HG03060 (cell line): ENCODE measurements around the gene RAP1GAP2.
"Not testable (repeated sequence)": the region's sequence is repeated elsewhere in the genome, so short reads cannot be mapped to it uniquely, and the experiment has no call there.

Experiments used
- ATAC-seq: cut with Tn5 transposase; IDR thresholded peaks from one replicate; pipeline ENCODE4 v1.9.1; 2021; ENCODE audit warnings: low read depth, moderate number of reproducible peaks; ENCODE audit not compliant: unreplicated experiment

RAP1GAP2 gene

DNA sequence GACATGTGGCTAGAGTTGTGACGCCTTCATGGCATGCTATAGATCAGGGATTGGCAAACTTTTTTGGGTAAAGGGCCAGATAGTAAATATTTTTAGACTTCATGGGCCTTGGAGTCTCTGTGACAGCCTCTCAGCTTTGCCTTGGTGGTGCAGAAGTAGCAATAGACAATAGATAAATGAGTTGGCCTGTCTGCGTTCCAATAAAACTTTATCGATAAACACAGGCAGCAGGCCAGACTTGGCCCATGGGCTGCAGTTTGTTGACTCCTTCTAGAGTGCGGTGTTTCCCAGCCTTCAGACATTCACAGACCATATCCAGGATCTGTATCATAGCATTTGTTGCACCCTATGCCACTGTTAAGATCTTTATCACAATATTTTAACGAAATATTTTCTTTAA, 190.7 kb downstream of the RAP1GAP2 start:
- ATAC-seq = no peak

DNA sequence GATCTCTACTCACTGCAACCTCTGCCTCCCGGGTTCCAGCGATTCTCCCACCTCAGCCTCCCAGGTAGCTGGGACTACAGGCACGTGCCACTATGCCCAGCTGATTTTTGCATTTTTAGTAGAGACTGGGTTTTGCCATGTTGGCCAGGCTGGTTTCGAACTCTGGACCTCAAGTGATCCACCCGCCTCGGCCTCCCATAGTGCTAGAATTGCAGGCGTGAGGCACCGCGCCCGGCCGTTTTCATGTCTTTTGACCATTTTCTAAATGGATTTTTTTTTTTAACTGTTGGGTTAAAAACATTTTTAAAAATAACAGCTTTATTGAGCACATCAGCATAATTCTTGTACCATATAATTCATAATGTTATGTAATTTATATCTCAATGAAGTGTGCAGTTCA, 193.2 kb downstream of the RAP1GAP2 start:
- not testable (repeated sequence) for ATAC-seq

DNA sequence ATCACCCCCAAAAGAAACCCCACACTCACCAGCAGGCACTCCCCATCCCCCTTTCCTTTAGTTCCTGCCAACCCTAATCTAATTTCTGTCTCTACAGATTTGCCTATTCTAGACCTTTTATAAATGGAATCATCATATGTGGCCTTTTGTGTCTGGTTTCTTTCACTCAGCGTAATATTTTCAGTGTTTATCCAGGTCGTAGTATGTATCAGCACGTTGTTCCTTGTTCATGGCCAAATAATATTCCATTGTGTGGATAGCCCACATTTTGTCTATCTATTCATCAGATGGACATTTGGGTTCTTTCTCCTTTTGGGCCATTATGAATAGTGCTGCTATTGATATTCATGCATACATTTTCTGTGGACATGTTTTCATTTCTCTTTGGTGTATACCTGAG, 193.6 kb downstream of the RAP1GAP2 start:
- ATAC-seq = no peak

DNA sequence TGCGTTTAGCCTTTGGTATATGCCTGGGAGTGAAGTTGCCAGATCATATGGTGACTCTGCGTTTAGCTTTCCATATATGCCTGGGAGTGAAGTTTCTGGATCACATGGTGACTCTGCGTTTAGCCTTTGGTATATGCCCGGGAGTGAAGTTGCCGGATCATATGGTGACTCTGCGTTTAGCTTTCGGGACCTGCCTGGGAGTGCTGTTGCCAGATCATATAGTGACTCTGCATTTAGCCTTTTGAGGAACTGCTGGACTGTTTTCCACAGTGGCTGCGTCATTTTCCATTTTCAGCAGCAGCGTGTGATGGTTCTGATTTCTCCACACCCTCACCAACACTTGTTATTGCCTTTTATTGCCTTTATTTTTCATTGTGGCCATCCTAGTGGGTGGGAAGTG, 194.2 kb downstream of the RAP1GAP2 start:
- no peak for ATAC-seq

DNA sequence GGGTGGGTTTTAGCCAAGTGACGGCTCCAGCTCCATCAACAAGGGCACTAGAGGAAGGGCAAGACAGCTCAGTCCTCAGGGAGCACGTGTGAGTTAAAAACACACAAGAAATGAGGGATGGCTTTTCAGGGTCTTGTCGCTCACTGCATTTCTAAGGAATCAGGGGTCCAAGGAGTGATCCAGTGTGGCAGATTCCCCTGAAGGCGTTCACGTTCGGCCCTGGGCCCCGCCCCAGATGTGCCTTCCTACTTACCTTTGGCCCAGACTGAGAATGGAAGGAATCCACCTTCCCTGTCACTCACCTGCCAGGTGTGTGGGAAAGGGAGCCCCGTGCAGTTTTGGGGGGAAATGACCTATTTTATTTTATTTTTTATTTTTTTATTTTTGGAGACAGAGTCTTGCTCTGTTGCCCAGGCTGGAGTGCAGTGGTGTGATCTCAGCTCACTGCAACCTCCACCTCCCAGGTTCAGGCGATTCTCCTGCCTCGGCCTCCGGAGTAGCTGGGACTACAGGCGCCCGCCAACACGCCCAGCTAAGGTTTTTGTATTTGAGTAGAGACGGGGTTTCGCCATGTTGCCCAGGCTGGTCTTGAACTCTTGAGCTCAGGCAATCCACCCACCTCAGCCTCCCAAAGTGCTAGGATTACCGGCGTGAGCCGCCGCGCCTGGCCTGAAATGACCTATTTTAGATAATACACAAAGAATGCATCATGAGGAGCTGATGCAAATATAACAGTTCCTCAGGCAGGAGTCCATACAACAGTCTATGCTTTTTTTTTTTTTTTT, 195.3 kb downstream of the RAP1GAP2 start:
- ATAC-seq = not testable (repeated sequence)

DNA sequence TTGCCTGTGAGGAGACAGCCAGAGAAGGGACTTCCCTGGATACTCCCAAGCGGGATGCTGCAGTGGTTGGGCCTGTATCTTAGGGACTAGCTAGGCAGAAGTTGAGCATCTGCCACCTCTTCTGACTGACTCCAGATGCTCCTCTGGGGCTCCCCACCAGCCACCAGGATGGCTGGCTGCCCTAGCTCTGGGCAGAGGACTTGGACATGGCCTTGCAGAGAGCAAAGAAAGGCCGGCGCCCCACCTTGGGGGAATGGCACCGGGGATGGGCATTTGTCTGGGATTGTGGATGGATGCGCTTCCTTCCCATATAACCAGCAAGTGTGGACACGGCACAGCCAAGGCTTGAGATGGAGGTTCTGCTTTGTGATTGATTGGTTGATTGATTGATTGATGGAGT, 198.2 kb downstream of the RAP1GAP2 start:
- no peak for ATAC-seq

DNA sequence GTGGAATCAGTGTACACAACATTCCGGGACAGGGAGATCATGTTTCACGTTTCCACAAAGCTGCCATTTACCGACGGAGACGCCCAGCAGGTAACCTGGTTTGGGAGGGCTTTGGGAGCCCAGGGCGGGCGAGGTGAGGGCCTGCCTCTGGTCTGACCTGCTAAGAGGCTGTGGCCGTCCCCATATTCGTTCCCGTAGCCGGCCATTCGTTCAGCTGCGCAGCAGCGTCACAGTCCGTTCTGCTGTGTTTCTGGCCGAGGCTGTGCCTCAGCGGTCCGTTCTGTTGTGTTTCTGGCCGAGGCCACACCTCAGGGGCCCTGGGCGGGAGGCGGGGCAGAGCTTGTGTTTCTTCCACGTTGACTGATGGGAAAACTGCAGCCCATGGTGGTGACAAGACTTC, 199.1 kb downstream of the RAP1GAP2 start:
- no peak for ATAC-seq

DNA sequence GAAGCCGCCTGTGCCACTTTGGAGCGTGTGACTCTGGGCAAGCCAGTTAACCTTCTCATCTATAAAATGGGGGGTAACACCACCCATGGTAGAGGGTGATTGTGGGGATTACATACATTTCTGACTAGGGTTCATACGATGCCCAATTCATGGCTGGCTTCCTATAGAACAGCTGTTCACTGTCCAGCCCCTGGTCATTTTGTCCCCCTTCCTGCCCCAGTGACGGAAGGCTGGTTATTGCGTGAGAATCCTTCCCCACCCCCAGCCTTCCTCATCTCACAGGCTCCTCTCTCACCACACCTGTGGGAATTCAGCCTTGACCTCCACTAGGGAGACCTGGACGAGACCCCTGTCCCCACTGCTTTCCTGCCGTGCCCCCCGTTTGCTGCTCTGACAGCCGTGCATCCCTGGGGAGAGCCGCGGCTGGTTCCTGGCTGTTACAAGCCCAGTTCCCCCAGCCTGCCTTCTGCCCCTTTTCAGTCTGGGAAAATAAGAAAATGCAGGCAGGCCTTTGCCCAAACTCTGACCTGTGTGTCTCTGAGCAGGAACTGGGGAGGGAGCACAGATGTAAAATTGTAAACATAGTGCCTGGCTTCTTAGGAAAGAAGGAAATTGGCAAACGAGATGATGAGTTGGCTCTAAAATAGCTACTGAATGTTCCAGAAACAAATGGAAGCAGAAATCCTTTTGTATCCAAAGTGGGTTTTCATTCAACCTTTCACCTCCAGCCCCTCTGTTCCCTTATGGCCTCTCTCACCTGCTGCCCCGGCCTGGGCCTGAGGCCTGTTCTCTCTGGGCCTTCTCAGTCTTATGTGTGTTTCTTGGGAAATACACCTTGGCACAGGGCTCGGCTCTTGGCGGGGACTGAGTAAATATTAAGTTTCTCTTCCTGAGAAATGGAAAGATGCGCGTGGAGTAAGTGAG, 199.9 kb downstream of the RAP1GAP2 start:
- no peak for ATAC-seq

DNA sequence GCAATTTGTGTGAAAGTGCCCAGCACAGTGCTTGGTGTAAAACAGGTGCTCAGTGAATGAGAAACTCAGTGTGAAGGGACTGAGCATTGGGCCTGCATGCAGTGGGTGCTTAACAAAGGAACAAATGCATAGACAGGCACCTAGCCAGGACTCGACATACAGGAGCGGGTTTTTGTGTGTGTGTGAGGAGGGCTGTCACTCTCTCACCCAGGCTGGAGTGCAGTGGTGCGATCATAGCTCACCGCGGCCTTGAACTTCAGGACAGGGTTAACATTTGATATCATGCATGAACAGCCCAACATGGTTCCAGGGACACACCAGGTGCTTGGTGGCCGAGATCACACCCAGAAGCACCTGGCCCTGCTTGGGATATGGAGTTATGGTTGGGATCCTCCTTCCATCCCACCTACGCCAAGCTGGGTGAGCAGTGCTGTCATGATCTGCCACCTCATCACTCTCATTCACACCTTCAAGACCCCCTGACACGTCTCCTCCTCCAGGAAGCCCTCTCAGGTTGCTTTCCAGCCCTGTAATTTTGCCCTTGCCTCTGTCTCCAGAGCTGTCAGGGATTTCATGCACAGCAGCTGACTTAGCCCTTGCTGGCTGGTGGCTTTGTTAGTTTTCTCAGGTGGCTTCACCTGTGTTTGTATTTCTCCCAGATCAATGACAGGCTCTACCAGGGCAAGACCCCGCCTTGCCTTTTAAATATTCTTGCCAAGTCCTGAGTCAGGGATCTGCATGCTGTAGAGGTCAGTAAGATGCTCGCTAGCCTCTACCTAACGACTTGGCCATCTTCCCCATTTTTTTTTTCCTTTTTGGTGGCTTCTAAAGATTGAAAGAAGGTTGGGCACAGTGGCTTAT, 200.8 kb downstream of the RAP1GAP2 start:
- no peak for ATAC-seq

DNA sequence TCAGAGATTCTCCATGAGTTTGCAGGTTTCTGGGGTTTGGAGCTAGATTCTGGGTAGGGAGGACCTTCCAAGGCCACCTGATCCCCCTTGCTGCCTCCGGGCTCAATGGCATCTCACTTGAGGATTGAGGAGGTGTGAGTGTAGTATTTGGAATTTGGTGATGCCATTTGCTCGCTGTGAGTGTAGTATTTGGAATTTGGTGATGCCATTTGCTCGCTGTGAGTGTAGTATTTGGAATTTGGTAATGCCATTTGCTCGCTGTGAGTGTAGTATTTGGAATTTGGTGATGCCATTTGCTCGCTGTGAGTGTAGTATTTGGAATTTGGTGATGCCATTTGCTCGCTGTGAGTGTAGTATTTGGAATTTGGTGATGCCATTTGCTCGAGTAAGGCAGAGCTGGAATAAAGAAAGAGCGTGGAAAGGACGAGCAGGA, 202.2 kb downstream of the RAP1GAP2 start:
- ATAC-seq = not testable (repeated sequence)

DNA sequence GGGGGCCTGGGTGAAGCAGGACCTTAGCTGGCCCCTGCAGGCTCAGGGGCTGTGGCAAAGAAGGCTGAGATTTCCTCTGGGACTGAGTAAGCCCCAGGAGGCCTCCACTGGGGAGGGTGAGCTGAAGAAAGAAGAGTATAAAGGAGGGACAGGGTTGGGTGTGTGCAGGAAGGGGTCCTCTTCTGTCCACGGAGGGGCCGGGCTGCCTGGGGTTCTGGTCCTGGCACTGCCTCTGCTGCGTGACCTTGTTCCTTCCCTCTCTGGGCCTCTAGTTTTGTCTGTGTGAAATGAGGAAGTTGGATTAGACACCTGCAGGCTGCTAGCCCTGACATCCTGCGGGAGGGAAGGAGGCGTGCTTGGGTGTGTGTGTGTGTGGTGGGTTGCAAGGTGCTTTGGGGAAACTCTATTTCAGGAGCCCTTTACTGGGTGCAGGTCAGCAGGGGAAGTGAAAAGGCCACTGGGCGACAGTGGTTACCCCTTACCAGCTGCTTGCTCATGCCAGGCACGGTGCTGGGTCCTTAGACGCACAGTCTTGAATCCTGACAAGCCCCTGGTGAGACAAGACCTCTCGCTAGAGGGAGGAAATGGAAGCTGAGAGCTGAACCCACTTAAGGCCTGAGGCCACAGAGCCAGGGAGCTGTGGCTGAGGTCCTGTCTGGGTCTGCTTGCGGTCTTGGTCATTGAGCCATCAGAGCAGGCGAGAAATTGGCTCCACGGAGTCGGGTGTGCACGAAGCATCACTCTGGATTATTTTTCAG, 206.5 kb downstream of the RAP1GAP2 start:
- ATAC-seq = peak; percentile 53

DNA sequence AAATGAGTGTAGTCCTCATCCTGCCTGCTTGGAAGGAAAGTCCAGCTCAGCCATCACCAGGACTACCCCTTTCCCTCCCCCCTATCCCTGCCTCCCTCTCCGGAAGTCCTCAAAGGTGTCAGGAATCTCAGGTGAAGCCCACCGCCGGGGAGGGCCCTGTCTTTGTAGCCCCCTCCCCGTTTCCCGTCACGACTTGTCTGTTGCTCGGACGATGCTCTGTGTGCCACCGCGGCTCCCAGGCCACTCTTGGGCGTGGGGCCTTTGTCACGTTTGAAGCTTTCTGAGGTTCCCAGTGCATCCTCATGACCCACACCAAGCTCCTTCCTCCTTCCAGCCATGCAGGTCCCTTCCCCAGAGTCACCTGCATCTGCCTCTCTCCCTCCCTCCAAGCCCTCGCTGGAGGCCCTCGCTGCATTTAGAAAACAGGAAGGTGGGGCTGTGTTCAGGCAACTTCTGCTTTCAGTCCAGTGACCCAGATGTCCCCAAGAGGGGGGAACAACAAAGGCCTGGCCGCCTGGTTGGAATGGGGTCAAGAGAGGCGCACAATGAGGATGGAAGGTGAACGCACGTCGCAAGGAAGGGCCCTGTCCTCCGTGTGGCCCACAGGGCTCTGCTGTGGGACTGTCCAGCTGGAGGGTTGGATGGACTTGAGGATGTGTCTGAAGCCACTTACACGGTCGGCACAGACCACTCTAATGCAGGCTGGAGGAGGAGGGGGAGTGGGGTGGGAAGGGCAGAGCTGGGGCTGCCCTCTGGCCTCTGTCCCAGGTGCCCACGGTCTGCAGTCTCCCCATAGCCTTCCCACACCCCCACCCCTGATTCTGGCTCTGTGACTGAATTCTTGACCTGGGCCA, 207.3 kb downstream of the RAP1GAP2 start:
- ATAC-seq = no peak

DNA sequence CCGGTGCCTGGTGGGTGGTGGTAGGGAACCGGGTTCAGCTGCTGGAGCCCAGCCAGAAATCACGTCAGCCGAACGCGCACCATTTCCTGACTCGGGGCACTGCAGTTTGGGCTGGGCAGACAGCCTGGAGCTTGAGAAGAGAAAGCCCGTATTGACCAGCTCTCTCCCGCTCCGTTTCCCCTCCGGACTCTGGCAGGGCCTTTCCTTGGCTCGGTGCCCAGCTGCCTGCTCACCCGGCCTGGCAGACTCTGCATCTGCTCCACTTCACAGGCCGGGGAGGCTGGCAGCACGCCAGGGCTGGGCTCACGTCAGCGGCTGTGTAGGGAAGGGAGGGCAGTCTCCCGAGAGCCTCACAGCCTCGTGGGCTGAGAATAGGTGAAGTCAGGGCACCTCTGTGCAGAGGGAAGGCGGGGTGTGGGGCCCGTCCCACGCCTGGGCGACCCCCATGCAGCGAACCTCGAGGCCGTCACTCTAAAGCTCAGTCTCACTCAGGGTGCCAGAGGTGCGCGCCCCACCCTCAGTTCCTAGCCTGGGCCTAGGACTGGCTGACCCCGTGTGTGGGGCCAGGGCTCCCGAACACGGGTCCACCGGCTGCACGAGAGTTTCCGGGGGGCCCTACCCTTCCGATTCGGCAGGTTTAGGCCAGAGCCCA, 208.0 kb downstream of the RAP1GAP2 start:
- ATAC-seq = no peak

DNA sequence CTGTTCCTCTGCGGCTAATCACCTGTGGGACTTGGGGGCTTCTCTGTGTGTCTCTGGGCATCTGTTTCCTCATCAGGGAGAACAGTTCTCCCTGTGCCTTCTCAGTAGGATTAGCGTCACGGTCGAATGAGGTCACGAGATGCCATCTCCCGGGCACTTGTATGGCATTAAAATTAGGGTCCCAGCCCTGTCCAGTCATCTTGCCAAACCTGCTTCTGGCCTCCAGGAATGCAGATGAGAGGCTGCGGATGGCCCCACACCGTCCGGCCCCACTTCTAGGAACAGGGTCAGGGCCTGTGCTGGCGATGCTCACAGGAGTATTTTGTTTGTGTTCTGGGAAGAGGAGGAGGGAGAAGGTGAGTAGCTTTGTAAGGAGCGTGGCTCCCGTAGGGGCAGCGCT, 208.7 kb downstream of the RAP1GAP2 start:
- no peak for ATAC-seq

DNA sequence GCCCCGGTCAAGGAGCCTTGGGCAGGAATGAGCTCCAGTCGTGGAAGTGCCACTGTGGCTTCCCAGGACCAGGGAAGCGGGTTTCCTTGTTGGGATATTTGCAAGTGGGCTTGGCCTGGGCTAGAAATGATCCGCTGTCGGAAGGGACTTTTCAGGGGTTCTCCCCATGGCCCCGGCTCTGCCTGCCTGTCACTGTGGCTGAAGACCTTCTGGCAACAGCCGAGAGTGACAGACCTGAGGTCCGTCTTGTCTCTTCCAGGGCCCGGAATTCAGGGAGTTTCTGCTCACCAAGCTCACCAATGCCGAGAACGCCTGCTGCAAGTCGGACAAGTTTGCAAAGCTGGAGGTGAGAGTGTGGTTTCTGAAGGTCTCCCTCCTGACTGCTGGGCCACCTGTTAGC, 209.5 kb downstream of the RAP1GAP2 start:
- no peak for ATAC-seq

DNA sequence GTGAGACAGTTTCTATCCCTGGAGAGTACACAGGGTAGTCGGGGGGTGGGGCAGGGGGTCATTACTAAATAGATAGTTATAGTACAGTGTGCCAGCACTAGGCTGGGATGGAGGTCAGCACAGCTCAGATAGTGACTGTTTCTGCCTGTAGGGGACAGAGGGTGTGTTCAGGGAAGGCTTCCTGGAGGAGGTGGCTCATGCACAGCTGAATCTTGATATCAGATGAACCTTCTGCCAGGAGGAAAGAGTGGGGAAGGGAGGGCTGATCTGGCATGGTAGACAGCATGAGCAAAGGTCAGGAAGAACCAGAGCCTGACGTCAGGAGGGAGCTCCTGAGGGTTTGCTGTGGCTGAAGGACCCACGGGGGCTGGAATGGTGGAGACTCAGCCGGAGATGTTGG, 210.6 kb downstream of the RAP1GAP2 start:
- ATAC-seq = no peak

DNA sequence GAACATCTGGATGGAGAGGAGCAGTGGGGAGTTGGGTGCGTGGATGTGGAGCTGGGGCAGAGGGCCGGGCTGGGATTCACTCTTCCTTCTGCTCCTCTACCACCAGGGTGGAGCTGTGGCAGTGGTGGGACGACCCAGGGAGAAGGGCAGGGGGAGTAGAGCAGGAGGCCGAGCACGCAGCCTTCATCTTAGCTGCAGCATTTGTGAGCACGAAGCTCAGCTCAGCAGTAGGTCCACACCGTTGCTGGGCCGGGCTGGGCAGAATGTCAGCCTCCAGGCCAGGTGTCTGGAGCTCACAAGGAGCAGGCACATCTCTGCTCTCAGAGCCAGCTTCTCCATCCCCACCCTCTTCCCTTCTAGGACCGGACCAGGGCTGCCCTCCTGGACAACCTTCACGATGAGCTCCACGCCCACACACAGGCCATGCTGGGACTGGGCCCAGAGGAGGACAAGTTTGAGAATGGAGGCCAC, 211.4 kb downstream of the RAP1GAP2 start:
- no peak for ATAC-seq
